Measurements from ENCODE around the gene AARS2.
A peak's percentile ranks its signal among the peaks of the same experiment; 100 is the strongest.

The AARS2 gene

GRCh38 chr6:44307217-44307616 is 5.9 kb downstream of the AARS2 start:
- H3K79me2 ChIP-seq: peaks cover 2% of the 10 kb centered on the region
- no peaks in the 10 kb centered on the region for H3K27me3 ChIP-seq (ENCODE audit: control insufficient read depth, insufficient read depth, low read length)
- no peak overlapping the region for H2AFZ ChIP-seq
- H3K4me3 ChIP-seq (ENCODE audit: low read depth, low read length): no peak overlapping the region
- H3K4me1 ChIP-seq: no peaks in the 10 kb centered on the region
- H3K27ac ChIP-seq: no peak overlapping the region
- no peak overlapping the region for H3K9ac ChIP-seq
- no peak overlapping the region for H3K4me2 ChIP-seq (ENCODE audit: low read length)
- H3K36me3 ChIP-seq (ENCODE audit: control insufficient read depth, insufficient read depth, low read length): no peaks in the 10 kb centered on the region
- no peaks in the 10 kb centered on the region for H3K9me3 ChIP-seq (ENCODE audit: control insufficient read depth, low read length)
- TF ChIP-seq CTCF (IDR thresholded peaks at IDR 0.05): no peak

GRCh38 chr6:44306710-44307109 is 6.4 kb downstream of the AARS2 start:
- H3K27me3 ChIP-seq (ENCODE audit: control insufficient read depth, insufficient read depth, low read length): no peaks in the 10 kb centered on the region
- H3K9ac ChIP-seq: no peak overlapping the region
- no peak overlapping the region for H2AFZ ChIP-seq
- no peak overlapping the region for H3K27ac ChIP-seq
- TF ChIP-seq CTCF (IDR thresholded peaks at IDR 0.05): no peak
- no peaks in the 10 kb centered on the region for H3K4me1 ChIP-seq
- H3K79me2 ChIP-seq: no peaks in the 10 kb centered on the region
- no peak overlapping the region for H3K4me3 ChIP-seq (ENCODE audit: low read depth, low read length)
- H3K36me3 ChIP-seq (ENCODE audit: control insufficient read depth, insufficient read depth, low read length): no peaks in the 10 kb centered on the region
- no peak overlapping the region for H3K4me2 ChIP-seq (ENCODE audit: low read length)
- no peaks in the 10 kb centered on the region for H3K9me3 ChIP-seq (ENCODE audit: control insufficient read depth, low read length)

- no peaks in the 10 kb centered on the region for H3K4me1 ChIP-seq
- H3K4me3 ChIP-seq (ENCODE audit: low read depth, low read length): no peak overlapping the region
- H3K4me2 ChIP-seq (ENCODE audit: low read length): no peak overlapping the region
- H2AFZ ChIP-seq: no peak overlapping the region
- H3K27ac ChIP-seq: no peak overlapping the region
- H3K9me3 ChIP-seq (ENCODE audit: control insufficient read depth, low read length): no peaks in the 10 kb centered on the region
- no peak overlapping the region for H3K9ac ChIP-seq
- no peaks in the 10 kb centered on the region for H3K36me3 ChIP-seq (ENCODE audit: control insufficient read depth, insufficient read depth, low read length)
- H3K27me3 ChIP-seq (ENCODE audit: control insufficient read depth, insufficient read depth, low read length): no peaks in the 10 kb centered on the region
- H3K79me2 ChIP-seq: no peaks in the 10 kb centered on the region
- no peak for TF ChIP-seq CTCF (IDR thresholded peaks at IDR 0.05)
Observed at GRCh38 chr6:44305200-44305725, 7.9 kb downstream of the AARS2 start.

GRCh38 chr6:44304282-44305199 is 8.6 kb downstream of the AARS2 start:
- Histone ChIP-seq H2AFZ (no peak overlapping the region), H3K27ac (no peak overlapping the region), H3K4me1 (no peaks in the 10 kb centered on the region), H3K36me3 (ENCODE audit: control insufficient read depth, insufficient read depth, low read length) (no peaks in the 10 kb centered on the region), H3K4me3 (ENCODE audit: low read depth, low read length) (no peak overlapping the region), H3K9ac (no peak overlapping the region), H3K4me2 (ENCODE audit: low read length) (no peak overlapping the region), H3K27me3 (ENCODE audit: control insufficient read depth, insufficient read depth, low read length) (no peaks in the 10 kb centered on the region), H3K79me2 (no peaks in the 10 kb centered on the region), H3K9me3 (ENCODE audit: control insufficient read depth, low read length) (no peaks in the 10 kb centered on the region)
- peak; percentile 76 for TF ChIP-seq CTCF (IDR thresholded peaks at IDR 0.05)
